ENCODE measurements around the gene STIP1. TPM values are rescaled to one million over a fixed set of nuclear protein-coding genes. Genes with fewer than 3 reads are reported as not detected.

The STIP1 gene
- total RNA-seq, 2 donors from 2014 or later, result 95.5 to 232 TPM

- Histone ChIP-seq H3K27ac (peak overlapping the region; percentile 98), H3K9ac (ENCODE audit: low read depth in 2 of 2, low read length in 2 of 2) (peak overlapping the region; percentile 84 to 94), H3K4me1 (peaks cover 26% of the 10 kb centered on the region), H3K27me3 (no peaks in the 10 kb centered on the region), H3K4me3 (peak overlapping the region; percentile 95), H3K36me3 (no peaks in the 10 kb centered on the region), H3K9me3 (no peaks in the 10 kb centered on the region)
- intact Hi-C loops (cut with DNase I), result no loop called here
- DNase-seq, result no peak
- TF ChIP-seq CTCF (IDR thresholded peaks at IDR 0.05), result no peak
Measured at GRCh38 chr11:64239662-64240434, 53.9 kb downstream of the STIP1 start.

- peaks cover 21% of the 10 kb centered on the region for H3K4me1 ChIP-seq
- no peak for TF ChIP-seq CTCF (IDR thresholded peaks at IDR 0.05)
- H3K4me3 ChIP-seq, result peak within 1 kb of the TSS; percentile 95
- no peaks in the 10 kb centered on the region for H3K27me3 ChIP-seq
- no peaks in the 10 kb centered on the region for H3K9me3 ChIP-seq
- H3K9ac ChIP-seq (ENCODE audit: low read depth in 2 of 2, low read length in 2 of 2), result peak within 1 kb of the TSS; percentile 92 to 95
- no peaks in the 10 kb centered on the region for H3K36me3 ChIP-seq
- intact Hi-C loops (cut with DNase I), result no loop called here
- DNase-seq, result peak; percentile 97
- peak within 1 kb of the TSS; percentile 98 for H3K27ac ChIP-seq
Measured at GRCh38 chr11:64240435-64241240, 54.7 kb downstream of the STIP1 start, which contains the start of gene FKBP2. Gene FKBP2, plus strand, starts transcription at chr11:64241095. Its CDS starts 1,293 bp downstream, at chr11:64242388.

GRCh38 chr11:64241241-64241490, 55.2 kb downstream of the STIP1 start:
- Histone ChIP-seq H3K4me3 (peak overlapping the region; percentile 95), H3K27me3 (no peaks in the 10 kb centered on the region), H3K4me1 (peaks cover 20% of the 10 kb centered on the region), H3K36me3 (no peaks in the 10 kb centered on the region), H3K9ac (ENCODE audit: low read depth in 2 of 2, low read length in 2 of 2) (peak overlapping the region; percentile 84 to 86), H3K9me3 (no peaks in the 10 kb centered on the region), H3K27ac (peak overlapping the region; percentile 98)
- no peak for TF ChIP-seq CTCF (IDR thresholded peaks at IDR 0.05)
- intact Hi-C loops (cut with DNase I), result no loop called here
- DNase-seq, result peak; percentile 100

GRCh38 chr11:64241491-64242374, 55.8 kb downstream of the STIP1 start:
- TF ChIP-seq CTCF (IDR thresholded peaks at IDR 0.05), result no peak
- peak overlapping the region; percentile 95 for H3K4me3 ChIP-seq
- peak overlapping the region; percentile 92 to 95 for H3K9ac ChIP-seq (ENCODE audit: low read depth in 2 of 2, low read length in 2 of 2)
- no peaks in the 10 kb centered on the region for H3K27me3 ChIP-seq
- intact Hi-C loops (cut with DNase I), result no loop called here
- H3K9me3 ChIP-seq, result no peaks in the 10 kb centered on the region
- no peaks in the 10 kb centered on the region for H3K36me3 ChIP-seq
- peaks cover 20% of the 10 kb centered on the region for H3K4me1 ChIP-seq
- H3K27ac ChIP-seq, result peak overlapping the region; percentile 96
- DNase-seq, result peak; percentile 74

- Histone ChIP-seq H3K4me3 (peak overlapping the region; percentile 95), H3K9me3 (no peaks in the 10 kb centered on the region), H3K27ac (peak overlapping the region; percentile 96), H3K36me3 (no peaks in the 10 kb centered on the region), H3K27me3 (no peaks in the 10 kb centered on the region), H3K9ac (ENCODE audit: low read depth in 2 of 2, low read length in 2 of 2) (peak overlapping the region; percentile 36 to 92), H3K4me1 (peaks cover 12% of the 10 kb centered on the region)
- no peak for DNase-seq
- intact Hi-C loops (cut with DNase I), result no loop called here
- TF ChIP-seq CTCF (IDR thresholded peaks at IDR 0.05), result no peak
Measured at GRCh38 chr11:64243236-64243854, 57.4 kb downstream of the STIP1 start.

Measured in colonic mucosa (tissue), 4 donors.